ENCODE data around the gene SOX1.

Gene SOX1

GRCh38 chr13:112067116-112067741, at the start of gene SOX1:
SOX1 (plus strand) TSS chr13:112067149; CDS start chr13:112067659, 510 bp downstream.
- no peak for DNase-seq

- DNase-seq, result no peak
Measured at GRCh38 chr13:112024577-112024976, 42.4 kb upstream of the SOX1 start.

- DNase-seq, result no peak
Measured at GRCh38 chr13:112027250-112027649, 39.7 kb upstream of the SOX1 start.

GRCh38 chr13:112028481-112028880, 38.5 kb upstream of the SOX1 start:
- DNase-seq, result no peak

- no peak for DNase-seq
Measured at GRCh38 chr13:112029143-112029542, 37.8 kb upstream of the SOX1 start.

GRCh38 chr13:112032186-112032993, 34.6 kb upstream of the SOX1 start:
- no peak for DNase-seq

GRCh38 chr13:112034231-112034630, 32.7 kb upstream of the SOX1 start:
- DNase-seq, result no peak

GRCh38 chr13:112034846-112035245, 32.1 kb upstream of the SOX1 start:
- DNase-seq, result no peak

GRCh38 chr13:112042496-112042895, 24.5 kb upstream of the SOX1 start:
- DNase-seq, result no peak

GRCh38 chr13:112052213-112052612, 14.7 kb upstream of the SOX1 start:
- DNase-seq, result no peak

GRCh38 chr13:112053167-112053743, 13.7 kb upstream of the SOX1 start:
- DNase-seq, result no peak

- no peak for DNase-seq
Measured at GRCh38 chr13:112053744-112054615, 13.0 kb upstream of the SOX1 start.

- DNase-seq, result no peak
Measured at GRCh38 chr13:112054616-112055015, 12.3 kb upstream of the SOX1 start.

GRCh38 chr13:112055036-112055914, 11.7 kb upstream of the SOX1 start:
- no peak for DNase-seq

- DNase-seq, result no peak
Measured at GRCh38 chr13:112055915-112056269, 11.1 kb upstream of the SOX1 start.

GRCh38 chr13:112056284-112056727, 10.6 kb upstream of the SOX1 start:
- no peak for DNase-seq

- DNase-seq, result no peak
Measured at GRCh38 chr13:112056739-112057438, 10.1 kb upstream of the SOX1 start.

- DNase-seq, result no peak
Measured at GRCh38 chr13:112057439-112057735, 9.6 kb upstream of the SOX1 start.

GRCh38 chr13:112057736-112058518, 9.0 kb upstream of the SOX1 start:
- no peak for DNase-seq

GRCh38 chr13:112058519-112058873, 8.5 kb upstream of the SOX1 start:
- no peak for DNase-seq

- no peak for DNase-seq
Measured at GRCh38 chr13:112058941-112059340, 8.0 kb upstream of the SOX1 start.
